Smooth muscle cell (in vitro differentiated cells): Measurements from ENCODE around the gene ENTPD2. TPM values are rescaled to one million over a fixed set of nuclear protein-coding genes. Genes with fewer than 3 reads are reported as not detected.

ENCODE experiments used
- DNase-seq: peaks from one replicate; lab custom pipeline; 2025; ENCODE audit not compliant: unreplicated experiment; lab: John Stamatoyannopoulos, UW
- H2AFZ ChIP-seq: fragments of 200-600 bp; sonication (generic); 2 replicates; pipeline ENCODE4 v1.6.0; 2016; ENCODE audit warnings: antibody characterized with exemption, low read depth, mild to moderate bottlenecking
- H3F3A ChIP-seq: fragments of 200-600 bp; sonication (generic); 2 replicates; pipeline ENCODE4 v1.6.0; 2017; ENCODE audit warnings: antibody characterized with exemption, low read depth
- H3K27ac ChIP-seq: fragments of 200-600 bp; sonication (generic); 2 replicates; pipeline ENCODE4 v1.5.1; 2016; ENCODE audit warnings: low read depth, mild to moderate bottlenecking
- H3K27me3 ChIP-seq: fragments of 200-600 bp; sonication (generic); 2 replicates; pipeline ENCODE4 v1.6.1; 2016; ENCODE audit warnings: low read depth, mild to moderate bottlenecking
- H3K36me3 ChIP-seq: fragments of 200-600 bp; sonication (generic); 2 replicates; pipeline ENCODE4 v1.5.1; 2016; ENCODE audit warnings: low read depth
- H3K4me1 ChIP-seq: fragments of 200-600 bp; sonication (generic); 2 replicates; pipeline ENCODE4 v1.5.1; 2016; ENCODE audit warnings: low read depth
- H3K4me2 ChIP-seq: fragments of 200-600 bp; sonication (generic); 2 replicates; pipeline ENCODE4 v1.6.0; 2016; ENCODE audit warnings: mild to moderate bottlenecking
- H3K4me3 ChIP-seq: fragments of 200-600 bp; sonication (generic); 2 replicates; pipeline ENCODE4 v1.5.1; 2016; ENCODE audit warnings: mild to moderate bottlenecking
- H3K79me2 ChIP-seq: fragments of 200-600 bp; sonication (generic); 2 replicates; pipeline ENCODE4 v1.6.0; 2016; ENCODE audit warnings: low read depth, mild to moderate bottlenecking
- H3K9ac ChIP-seq: fragments of 200-600 bp; sonication (generic); 2 replicates; pipeline ENCODE4 v1.6.0; 2016; ENCODE audit warnings: low read depth
- H3K9me3 ChIP-seq: fragments of 200-600 bp; sonication (generic); replicated peaks from 2 replicates; pipeline ENCODE4 v1.5.1; 2016; ENCODE audit warnings: low read depth
- H4K20me1 ChIP-seq: fragments of 200-600 bp; sonication (generic); 2 replicates; pipeline ENCODE4 v1.6.0; 2016; ENCODE audit warnings: low read depth
- WGBS: methylation state at CpG from one replicate; pipeline ENCODE4 v1.1.7; 2016; ENCODE audit warnings: low lambda C conversion rate; 5-methylcytosine and 5-hydroxymethylcytosine counted together
- polyA plus RNA-seq: library from polyadenylated mRNA; unstranded; fragments of >200 nt; fragmentation: Nextera tagmentation; extraction: Ambion mirVana; gene quantifications from 2 replicates; pipeline ENCODE4 v1.2.1, GENCODE V29; 2016
- total RNA-seq: library from RNA; depleted of rRNA; stranded (reverse); fragments of >200 nt; gene quantifications from 2 replicates; pipeline ENCODE4 v1.2.3, GENCODE V29; 2014
- TF ChIP-seq, protein P1 (sequence below): fragments of 200-600 bp; sonication (generic); IDR thresholded peaks from 2 replicates; pipeline ENCODE4 v1.5.1; 2017; ENCODE audit warnings: borderline replicate concordance, mild to moderate bottlenecking, antibody characterized with exemption; ENCODE audit not compliant: insufficient read depth, poor library complexity, severe bottlenecking

ENTPD2 gene
- total and polyA plus RNA-seq, 2 experiments from 2014 or later = 0.30 TPM; not detected in 1

DNA sequence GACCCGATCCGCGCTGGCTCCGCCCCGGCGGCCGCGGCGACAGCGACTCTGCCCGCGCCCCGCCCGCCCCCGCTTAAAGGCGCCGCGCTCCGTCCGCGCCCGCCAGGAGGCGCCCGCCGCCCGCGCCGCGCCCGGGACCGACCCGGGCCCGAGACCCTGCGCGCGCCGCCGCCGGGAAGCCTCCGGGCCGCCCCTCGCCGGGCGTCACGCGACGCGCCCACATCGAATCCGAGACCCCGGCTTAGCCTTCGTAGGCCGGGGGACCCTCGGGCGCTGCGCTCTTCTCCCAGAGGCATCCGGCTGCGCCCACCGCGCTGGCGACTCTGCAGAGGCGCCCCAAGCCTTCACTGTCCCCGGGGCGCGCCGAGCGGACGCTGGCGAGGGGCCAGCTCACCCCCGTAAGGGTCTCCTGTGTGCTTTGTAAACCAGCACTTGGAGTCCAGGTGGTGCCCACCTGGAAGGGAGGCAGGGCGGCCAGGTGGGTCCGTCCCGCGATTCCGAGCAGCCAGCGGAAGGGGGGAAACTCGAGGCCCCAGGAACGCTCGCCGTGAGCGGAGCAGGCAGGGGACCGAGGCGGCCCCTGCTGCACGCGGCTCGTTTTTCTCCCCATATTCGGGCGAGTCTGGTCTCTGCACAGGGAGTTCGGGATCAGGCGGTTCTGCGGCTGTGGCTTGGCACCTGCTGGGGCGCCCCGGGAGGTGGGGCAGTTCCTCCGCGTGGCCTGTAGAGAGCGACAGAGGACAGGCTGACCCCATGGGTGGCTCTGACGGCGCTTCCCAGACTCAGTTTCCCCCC, 25.4 kb downstream of the ENTPD2 start:
- peak overlapping the region; percentile 77 for H3K4me3 ChIP-seq
- DNase-seq = peak; percentile 33
- H3K36me3 ChIP-seq = no peaks in the 10 kb centered on the region
- H2AFZ ChIP-seq = peak overlapping the region; percentile 96
- peaks cover 14% of the 10 kb centered on the region for H3K4me1 ChIP-seq
- 5% methylated on average over 62 of the region's 98 CpGs for WGBS
- H3F3A ChIP-seq = no peaks in the 10 kb centered on the region
- H4K20me1 ChIP-seq = peaks cover 5% of the 10 kb centered on the region
- H3K4me2 ChIP-seq = peak overlapping the region; percentile 100
- H3K9me3 ChIP-seq = no peaks in the 10 kb centered on the region
- H3K9ac ChIP-seq = no peak overlapping the region
- no peaks in the 10 kb centered on the region for H3K27me3 ChIP-seq
- TF ChIP-seq, protein P1, sequence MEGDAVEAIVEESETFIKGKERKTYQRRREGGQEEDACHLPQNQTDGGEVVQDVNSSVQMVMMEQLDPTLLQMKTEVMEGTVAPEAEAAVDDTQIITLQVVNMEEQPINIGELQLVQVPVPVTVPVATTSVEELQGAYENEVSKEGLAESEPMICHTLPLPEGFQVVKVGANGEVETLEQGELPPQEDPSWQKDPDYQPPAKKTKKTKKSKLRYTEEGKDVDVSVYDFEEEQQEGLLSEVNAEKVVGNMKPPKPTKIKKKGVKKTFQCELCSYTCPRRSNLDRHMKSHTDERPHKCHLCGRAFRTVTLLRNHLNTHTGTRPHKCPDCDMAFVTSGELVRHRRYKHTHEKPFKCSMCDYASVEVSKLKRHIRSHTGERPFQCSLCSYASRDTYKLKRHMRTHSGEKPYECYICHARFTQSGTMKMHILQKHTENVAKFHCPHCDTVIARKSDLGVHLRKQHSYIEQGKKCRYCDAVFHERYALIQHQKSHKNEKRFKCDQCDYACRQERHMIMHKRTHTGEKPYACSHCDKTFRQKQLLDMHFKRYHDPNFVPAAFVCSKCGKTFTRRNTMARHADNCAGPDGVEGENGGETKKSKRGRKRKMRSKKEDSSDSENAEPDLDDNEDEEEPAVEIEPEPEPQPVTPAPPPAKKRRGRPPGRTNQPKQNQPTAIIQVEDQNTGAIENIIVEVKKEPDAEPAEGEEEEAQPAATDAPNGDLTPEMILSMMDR = peak; percentile 24
- H3K79me2 ChIP-seq = no peaks in the 10 kb centered on the region
- H3K27ac ChIP-seq = no peak overlapping the region

DNA sequence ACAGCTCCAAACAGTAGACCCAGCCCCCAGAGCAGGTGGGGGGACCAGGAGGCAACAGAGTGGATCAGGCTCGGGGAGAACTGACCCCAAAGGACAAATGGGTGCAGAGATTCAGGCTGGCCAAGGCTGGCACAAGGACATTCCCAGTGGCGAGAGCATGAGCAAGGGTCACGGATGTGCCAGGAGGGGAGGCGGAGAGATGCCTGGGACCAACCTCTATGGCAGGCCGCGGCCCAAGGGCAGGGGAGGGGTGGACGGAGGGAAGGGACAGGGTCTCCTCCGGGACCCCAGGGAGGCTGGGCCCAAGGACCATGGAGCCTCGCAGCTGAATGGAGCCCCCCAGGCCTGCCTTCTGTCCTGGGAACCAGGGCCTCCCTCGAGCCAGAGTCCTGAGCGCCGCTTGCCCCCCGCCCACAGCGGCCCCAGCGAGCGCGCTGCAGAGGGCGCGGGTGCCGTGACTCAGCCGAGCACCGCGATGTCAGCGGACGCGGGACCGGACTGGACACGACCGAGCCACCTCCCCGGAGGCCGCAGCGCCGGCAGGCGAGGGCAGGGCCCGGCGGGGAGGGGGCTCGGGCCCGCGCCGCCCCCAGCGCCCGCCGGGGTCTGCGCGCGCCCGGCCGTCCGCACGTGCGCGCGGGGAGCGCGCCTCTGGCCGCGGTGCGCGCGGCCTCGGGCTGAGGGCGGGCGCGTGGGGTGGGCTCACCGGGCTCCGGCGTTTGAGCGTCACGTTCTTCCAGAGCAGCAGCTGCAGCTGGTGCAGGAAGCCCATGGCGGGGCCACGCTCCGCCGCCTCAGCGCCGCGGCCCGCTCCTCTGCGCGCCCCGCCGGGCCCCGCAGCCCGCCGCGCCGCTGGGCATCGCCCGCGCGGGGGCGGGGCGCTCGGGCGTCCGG, 26.2 kb downstream of the ENTPD2 start, which contains the start of gene ABCA2:
ABCA2 (minus strand) TSS at position 869 of the 894 bp plus-strand sequence; CDS start at position 772, 97 bp downstream.
- Histone ChIP-seq H3K36me3 (no peaks in the 10 kb centered on the region), H3K27me3 (no peaks in the 10 kb centered on the region), H2AFZ (peak within 1 kb of the TSS; percentile 96), H3K4me3 (peak within 1 kb of the TSS; percentile 77), H3K4me2 (peak within 1 kb of the TSS; percentile 100), H3K79me2 (no peaks in the 10 kb centered on the region), H3F3A (no peaks in the 10 kb centered on the region), H4K20me1 (peaks cover 5% of the 10 kb centered on the region), H3K4me1 (peaks cover 14% of the 10 kb centered on the region), H3K9ac (no peak within 1 kb of the TSS), H3K9me3 (no peaks in the 10 kb centered on the region), H3K27ac (no peak within 1 kb of the TSS)
- 10% methylated on average over 47 of the region's 95 CpGs for WGBS
- DNase-seq = no peak
- TF ChIP-seq, protein P1 = no peak

DNA sequence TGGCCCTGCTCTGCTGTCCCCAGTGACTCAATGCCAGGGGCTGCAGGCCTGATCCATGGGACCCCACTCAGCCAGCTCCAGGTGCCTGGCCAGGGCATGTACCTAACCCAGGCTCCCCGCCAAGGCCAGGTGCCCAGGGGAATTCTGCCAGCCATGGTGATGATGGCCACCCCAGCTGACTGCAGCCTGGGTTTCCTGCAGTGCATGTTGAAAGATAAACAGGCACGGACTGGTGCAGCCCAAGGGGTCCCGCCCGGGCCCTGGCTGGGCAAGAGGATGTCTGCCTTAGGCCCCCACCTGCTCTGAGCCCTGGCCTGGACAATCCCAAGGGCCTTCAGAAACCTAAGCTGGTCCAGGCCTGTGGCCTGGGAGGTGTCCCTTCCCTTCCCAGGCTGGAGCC, 27.0 kb downstream of the ENTPD2 start:
- H3K4me3 ChIP-seq = no peak overlapping the region
- no peak for DNase-seq
- peak overlapping the region; percentile 91 for H3K4me2 ChIP-seq
- H3K9me3 ChIP-seq = no peaks in the 10 kb centered on the region
- WGBS = 97% methylated on average over 4 of the region's 4 CpGs
- no peak overlapping the region for H3K9ac ChIP-seq
- H3K27ac ChIP-seq = no peak overlapping the region
- H3K79me2 ChIP-seq = no peaks in the 10 kb centered on the region
- peaks cover 14% of the 10 kb centered on the region for H3K4me1 ChIP-seq
- H3F3A ChIP-seq = no peaks in the 10 kb centered on the region
- no peak overlapping the region for H2AFZ ChIP-seq
- peaks cover 5% of the 10 kb centered on the region for H4K20me1 ChIP-seq
- TF ChIP-seq, protein P1 = no peak
- no peaks in the 10 kb centered on the region for H3K27me3 ChIP-seq
- no peaks in the 10 kb centered on the region for H3K36me3 ChIP-seq
